ENCODE results near the gene THEM5.
"Not testable (repeated sequence)": the region's sequence is repeated elsewhere in the genome, so short reads cannot be mapped to it uniquely, and the experiment has no call there.

Gene THEM5, protein sequence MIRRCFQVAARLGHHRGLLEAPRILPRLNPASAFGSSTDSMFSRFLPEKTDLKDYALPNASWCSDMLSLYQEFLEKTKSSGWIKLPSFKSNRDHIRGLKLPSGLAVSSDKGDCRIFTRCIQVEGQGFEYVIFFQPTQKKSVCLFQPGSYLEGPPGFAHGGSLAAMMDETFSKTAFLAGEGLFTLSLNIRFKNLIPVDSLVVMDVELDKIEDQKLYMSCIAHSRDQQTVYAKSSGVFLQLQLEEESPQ
- long read RNA-seq, donor 1 = 0 reads
- long read RNA-seq, donor 2 = 0 reads
- long read RNA-seq, donor 3 = 0 reads
- long read RNA-seq, donor 4 = 0 reads
- long read RNA-seq, donor 5 = 0 reads
- long read RNA-seq, donor 6 = 0 reads
- long read RNA-seq, donor 7 = 0 reads
- long read RNA-seq, donor 8 = 0 reads

DNA sequence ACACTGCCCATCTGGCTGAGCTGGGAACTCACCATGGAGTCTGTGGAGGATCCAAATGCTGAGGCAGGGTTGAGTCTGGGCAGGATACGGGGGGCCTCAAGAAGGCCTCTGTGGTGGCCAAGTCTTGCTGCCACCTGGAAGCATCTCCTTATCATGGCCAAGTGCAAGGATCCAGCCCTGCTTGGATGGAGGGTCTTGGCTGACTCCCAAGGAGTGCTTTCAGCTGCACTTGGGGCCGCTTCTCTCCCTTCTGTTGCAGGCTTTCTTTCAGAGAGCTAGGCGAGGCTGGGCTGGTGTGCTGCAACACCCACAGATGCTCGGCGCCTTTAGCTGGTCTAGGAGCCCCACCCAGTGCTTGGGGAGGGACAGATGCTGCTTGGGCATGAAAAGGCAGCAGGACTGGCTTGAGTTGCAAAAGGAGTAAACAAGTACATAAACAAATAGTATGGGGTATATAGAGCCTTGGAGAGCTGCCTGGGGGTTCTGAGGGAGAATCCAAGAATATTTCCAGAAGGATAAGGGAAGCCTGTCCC is at the start of gene THEM5:
TSS of gene THEM5 (minus strand) at position 302 of the 533 bp plus-strand sequence. CDS start at position 155, 147 bp downstream.
- DNase-seq = no peak

DNA sequence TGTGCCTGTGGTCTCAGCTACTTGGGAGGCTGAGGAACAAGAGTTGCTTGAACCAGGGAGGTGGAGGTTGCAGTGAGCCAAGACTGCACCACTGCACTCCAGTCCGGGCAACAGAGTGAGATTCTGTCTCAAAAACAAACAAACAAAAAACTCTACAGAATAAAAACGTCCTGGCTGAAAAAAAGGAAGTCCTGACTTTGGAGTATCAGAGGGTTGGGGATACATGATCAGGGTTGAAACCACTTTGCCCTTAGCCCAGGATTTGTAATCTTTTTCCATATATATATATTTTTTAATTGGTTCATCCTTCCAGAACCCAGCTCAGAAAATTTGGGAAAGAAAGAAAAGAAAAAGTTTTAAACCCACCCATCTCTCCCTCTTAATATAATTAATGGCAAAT is 49.3 kb upstream of the THEM5 start:
- no peak for DNase-seq

DNA sequence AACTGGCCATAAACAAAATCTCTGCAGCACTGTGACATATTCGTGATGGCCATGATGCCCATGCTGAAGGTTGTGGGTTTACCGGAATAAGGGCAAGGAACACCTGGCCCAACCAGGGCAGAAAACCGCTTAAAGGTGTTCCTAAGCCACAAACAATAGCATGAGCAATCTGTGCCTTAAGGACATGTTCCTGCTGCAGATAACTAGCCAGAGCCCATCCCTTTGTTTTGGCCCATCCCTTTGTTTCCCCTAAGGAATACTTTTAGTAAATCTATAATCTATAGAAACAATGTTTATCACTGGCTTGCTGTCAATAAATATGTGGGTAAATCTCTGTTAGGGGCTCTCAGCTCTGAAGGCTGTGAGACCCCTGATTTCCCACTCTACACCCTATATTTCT is 47.3 kb upstream of the THEM5 start:
- DNase-seq = not testable (repeated sequence)

DNA sequence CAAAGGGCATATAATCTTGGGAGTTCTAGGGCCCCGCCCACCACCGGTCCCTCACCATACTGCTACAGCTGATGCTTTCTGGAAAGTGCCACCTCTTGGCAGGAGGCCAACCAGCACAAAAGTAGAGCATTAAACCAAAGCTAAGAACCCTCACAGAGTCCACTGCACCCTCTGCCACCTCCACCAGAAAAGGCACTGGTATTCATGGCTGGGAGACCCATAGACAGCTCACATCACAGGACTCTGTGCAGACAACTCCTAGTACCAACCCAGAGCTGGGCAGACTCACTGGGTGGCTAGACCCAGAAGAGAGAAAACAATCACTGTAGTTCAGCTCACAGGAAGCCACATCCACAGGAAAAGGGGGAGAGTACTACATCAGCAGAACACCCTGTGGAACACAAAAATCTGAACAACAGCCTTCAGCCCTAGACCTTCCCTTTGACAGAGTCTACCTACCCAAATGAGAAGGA is 45.0 kb upstream of the THEM5 start:
- no peak for DNase-seq

DNA sequence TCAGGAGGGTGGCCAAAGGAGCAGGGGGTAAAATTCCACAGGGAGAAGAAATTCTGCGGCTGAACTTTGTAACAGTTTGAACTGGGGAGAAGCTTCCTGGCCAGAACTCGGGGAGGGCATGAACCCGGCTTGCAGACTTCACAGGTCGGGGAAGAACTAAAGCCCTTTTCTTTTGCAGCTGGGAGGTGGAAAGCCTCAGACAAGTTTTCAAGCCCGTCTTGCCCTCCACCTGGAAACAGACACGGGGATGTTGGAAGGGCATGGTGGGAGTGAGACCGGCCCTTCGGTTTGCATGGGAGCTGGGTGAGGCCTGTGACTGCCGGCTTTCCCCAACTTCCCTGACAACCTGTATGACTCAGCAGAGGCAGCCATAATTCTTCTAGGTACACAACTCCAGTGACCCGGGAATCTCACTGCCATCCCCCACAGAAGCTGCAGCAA is 44.5 kb upstream of the THEM5 start:
- DNase-seq = no peak

DNA sequence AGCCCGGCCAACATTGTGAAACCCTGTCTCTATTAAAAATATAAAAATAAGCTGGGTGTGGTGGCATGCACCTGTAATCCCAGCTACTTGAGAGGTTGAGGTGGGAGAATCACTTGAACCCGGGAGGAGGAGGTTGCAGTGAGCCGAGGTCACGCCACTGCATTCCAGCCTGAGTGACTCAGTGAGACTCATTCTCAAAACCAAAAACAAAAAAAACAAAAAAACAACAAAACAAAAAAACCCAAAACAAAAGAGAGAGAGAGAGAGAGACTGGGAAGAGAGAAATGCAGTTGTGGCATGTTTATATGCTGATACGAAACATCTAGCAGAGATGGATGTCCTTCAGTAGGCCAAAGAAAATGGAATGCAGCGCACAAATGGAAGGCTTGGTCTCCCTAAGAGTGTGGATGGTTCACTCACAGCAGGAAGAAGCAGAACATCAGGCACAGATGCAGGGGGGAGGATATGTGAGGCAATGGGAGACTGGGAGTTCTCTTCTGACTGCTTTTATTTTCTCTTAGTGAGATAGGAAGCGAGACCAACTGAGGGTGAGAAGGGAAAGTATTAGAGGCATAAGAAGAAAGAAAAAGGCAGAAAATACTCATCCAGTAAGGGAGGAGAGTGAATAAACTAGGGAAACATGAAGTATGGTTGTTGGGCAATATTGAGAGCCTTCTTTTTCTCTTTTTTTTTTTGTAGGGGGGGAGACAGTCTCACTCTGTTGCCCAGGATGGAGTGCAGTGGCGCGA is 39.8 kb upstream of the THEM5 start:
- no peak for DNase-seq

DNA sequence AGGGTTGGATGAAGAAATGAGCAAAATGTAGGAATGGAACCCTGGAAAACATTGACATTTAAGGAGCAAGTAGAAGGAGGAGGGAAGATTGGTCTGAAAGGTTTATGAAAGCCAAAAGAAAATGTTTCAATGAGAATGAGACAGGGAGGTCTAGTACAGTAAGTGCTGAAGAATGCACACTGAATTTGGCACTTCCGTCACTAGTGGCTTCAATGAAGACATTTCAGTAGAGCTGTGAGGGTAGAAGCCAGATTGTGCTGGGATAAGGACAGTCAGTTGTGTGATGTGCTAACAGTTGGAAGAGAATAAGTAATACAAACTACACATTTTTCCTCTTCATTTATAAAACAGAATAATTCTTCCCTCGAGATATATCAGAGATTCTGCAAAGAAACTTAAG is 38.7 kb upstream of the THEM5 start:
- no peak for DNase-seq

DNA sequence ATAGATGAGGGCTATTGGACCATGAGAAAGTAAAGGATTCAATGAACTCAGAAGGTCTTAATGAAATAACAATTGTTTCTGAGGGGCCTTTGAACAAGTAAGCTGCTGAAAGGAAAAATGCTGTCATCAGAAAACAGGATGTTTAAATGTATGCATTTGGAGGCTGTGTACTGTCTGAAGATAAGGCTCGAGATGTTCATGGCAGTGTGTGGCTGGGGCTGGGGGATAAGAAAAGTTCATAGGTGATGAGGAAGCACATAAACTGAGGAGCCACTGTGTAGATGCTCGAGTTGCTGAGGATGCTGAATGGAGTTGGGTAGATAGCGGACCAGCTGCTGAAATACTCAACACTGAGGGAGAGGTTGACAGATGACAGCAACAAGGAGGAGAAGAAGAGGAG is 38.0 kb upstream of the THEM5 start:
- DNase-seq = no peak

DNA sequence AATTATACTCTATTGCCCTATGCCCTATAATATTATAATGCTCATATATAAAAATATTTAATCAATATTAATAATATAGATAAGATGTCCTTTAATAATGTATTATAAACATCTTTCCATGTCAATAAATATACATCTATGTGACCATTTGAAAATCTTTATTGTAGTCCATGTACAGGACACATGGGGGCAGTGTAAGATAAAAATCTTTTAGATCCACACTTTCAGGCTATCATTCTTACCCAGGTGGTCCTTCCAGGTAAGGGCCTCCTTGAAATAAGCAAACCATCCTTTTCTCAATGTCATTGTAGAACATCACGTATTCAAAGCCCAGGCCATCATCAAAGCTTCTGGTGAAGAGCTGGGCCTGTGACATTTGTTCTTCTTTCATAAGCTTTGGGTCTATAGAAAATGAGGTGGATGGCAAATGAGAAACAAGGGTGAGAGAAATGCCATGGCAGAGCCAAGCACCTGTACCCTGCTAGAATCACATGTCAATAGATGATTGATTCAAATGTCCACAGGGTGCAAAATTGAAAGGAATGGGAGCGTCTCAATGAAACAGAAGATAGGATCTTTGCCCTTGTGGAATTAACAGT is 35.6 kb upstream of the THEM5 start:
- DNase-seq = no peak

DNA sequence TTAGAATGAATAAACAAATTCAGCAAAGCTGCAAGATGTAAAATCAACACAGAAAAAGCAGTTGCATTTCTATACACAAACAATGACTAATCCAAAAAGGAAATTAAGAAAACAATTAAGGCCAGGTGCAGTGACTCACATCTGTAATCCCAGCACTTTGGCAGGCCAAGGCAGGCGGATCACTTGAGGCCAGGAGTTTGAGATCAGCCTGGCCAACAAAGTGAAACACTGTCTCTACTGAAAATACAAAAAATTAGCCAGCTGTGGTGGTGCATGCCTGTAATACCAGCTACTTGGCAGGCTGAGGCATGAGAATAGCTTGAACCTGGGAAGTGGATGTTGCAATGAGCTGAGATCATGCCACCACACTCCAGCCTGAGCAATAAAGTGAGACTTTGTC is 33.5 kb upstream of the THEM5 start:
- DNase-seq = no peak

DNA sequence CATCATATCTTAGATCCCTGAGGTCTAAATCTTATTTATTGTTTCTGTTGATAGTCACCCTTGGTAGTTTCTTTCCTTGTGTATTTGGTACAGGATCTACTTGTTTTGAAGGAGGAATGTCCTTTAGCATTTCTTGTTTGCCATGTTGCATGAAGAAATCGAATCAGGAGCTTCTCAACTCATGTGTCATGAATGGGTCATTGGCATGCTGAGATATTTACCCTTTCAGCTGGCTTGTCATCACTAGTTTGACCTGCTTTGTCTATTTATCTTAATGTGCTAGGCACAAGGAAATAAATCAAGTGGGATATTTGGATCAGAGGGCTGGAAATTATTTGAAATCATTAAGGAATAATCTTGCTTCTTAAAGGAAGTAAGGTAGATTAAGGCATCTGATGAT is 32.0 kb upstream of the THEM5 start:
- no peak for DNase-seq

DNA sequence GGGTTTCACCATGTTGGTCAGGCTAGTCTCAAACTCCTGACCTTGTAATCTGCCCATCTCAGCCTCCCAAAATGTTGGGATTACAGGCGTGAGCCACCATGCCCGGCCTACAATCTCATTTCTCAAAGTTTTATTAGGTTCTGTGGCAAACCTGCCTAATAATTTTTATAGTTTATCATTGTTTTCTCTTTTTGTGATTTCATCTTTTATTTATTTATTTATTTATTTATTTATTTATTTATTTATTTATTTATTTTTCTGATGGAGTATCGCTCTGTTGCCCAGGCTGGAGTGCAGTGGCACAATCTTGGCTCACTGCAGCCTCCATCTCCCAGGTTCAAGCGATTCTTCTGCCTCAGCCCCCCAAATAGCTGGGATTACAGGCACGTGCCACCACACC is 31.4 kb upstream of the THEM5 start:
- DNase-seq = not testable (repeated sequence)

DNA sequence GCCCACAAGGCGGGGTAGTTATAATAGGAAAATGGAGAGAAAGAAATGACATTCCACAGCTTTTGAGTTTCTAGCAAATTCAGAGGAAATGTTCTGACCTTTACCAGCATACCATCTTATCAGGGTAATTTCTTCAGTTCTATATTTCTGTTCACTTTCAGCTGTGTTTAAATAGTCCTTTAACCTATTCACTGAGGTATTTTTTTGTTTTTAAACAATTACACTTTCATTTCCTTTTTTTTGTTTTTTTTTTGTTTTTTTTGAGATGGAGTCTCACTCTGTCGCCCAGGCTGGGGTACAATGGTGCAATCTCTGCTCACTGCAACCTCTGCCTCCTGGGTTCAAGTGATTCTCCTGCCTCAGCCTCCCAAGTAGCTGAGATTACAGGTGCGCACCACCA is 30.9 kb upstream of the THEM5 start:
- not testable (repeated sequence) for DNase-seq

DNA sequence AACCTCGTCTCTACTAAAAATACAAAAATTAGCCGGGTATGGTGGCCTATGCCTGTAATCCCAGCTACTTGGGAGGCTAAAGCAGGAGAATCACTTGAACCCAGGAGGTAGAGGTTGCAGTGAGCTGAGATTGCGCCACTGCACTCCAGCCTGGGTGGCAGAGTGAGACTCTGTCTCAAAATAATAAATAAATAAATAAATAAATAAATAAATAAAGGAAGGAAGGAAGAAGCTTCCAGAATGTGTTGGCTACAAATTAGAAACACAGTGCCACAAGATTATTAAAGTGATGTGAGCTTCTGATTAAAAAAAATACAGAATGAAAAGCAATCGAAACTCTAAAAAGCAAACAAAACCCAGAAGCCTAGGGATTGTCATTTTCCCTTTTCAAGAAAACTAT is 30.4 kb upstream of the THEM5 start:
- not testable (repeated sequence) for DNase-seq

DNA sequence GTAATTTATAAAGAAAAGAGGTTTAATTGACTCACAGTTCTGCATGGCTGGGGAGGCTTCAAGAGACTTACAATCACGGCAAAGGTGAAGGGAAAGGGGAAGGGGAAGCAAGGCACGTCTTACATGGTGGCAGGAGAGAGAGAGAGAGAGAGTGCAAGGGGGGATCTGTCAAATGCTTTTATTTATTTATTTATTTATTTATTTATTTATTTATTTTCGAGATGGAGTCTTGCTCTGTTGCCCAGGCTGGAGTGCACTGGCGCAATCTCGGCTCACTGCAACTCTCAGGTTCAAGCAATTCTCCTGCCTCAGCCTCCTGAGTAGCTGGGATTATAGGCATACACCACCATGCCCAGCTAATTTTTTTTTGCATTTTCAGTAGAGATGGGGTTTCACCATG is 29.4 kb upstream of the THEM5 start:
- DNase-seq = not testable (repeated sequence)

DNA sequence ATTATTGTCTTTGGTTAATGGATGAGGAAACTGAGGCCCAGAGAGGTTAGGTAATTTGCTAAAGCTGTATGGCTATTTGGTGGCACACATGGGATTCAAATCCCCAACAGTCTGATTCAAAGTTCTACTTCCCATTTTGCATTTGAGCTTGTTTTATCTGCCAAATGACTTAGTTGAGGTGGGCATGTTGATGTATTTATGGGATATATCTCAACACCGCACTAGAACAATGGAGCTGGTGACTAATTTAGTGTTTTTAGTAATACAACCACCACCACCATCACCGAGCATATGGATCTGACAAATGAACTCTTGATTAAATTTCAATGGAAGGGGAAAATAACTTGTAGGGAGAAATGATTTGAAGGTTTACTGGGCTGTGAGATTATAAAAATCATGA is 29.0 kb upstream of the THEM5 start:
- no peak for DNase-seq

DNA sequence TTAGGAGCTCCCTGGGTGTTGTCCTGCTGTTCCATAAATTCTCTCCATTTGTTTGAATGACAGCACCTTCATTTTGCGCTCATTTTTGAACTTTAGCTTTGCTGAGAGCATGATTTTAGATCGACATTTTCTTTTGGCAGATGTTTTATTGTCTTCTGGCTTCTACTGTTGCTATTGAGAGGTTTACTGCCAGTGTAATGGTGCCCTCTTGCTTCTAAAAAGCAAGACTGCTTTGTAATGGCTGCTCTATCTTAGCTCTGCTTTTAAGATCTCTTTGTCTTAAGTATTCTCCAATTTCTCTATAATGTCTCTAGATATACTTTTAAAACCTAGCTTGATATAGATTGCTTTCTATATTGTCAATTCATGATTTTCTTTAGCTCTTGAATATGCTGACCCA is 28.0 kb upstream of the THEM5 start:
- DNase-seq = no peak

DNA sequence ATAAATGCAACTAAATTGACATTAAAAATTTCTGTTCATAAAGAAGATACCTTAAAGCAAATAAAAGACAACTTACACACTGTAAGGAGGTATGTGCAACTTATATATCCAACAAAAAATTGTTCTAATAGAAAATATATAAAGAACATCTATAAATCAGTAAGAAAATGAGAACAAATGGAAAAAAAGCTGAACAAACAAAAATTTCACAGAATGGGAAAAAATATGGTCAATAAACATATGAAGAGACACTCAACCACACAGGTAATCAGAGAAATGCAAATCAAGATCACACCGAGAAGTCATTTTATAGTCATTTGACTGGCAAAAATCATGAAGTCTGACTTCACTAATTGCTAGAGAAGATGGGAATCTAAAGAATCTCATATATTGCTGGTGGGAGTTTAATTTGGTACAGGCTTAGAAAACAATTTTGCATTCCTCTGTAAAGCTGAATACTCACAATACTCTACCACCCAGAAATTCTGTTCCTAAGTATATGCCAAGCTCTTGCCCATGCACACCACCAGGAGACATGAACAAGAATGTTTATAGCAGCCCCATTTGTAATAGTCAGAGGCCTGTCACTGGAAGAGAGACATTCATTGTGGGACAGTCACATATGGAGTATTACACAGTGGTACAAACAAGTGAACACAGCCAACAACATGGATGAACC is 22.0 kb upstream of the THEM5 start:
- no peak for DNase-seq

DNA sequence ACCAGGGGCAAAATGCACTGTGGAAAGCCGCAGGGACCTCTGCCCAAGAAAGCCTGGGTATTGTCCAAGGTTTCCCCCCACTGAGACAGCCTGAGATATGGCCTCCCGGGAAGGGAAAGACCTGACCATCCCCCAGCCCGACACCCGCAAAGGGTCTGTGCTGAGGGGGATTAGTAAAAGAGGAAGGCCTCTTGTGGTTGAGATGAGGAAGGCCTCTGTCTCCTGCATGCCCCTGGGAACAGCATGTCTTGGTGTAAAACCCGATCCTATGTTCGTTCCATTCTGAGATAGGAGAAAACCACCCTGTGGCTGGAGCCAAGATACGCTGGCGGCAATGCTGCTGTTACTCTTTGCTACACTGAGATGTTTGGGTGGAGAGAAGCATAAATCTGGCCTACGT is 19.3 kb upstream of the THEM5 start:
- not testable (repeated sequence) for DNase-seq

DNA sequence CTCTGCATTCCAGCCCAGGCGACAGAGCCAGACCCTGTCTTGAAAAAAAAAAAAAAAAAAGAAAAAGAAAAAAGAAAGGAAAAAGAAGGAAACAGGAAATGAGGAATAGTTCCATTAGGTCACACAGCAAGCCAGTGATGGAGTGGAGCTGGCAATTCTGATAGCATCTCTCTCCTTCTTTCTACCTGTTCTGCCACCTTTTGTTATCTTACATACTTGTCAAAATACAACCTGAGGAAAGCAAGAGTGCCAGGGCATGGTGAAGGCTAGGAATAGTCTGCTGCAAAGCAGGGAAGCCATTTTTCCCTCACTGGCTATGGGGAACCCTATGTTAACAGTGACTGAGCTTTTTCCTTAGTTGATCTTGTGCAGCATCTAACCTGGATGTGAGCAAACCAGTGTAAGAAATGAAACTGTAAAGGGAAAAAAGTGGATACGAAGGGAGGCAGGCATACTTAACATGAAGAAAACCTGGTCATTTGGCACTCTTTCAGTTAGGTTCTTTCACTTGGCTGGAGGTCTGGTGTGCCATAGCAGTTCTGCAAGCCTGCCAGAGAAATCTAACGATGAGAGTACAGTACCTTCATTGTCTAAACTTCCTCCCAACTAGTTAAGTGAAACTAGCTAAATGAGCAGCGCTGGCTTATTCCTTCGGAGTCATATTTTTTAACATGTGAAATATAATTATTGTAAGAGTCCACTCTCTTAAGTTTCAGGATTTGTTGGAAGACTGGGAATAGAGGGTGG is 17.9 kb upstream of the THEM5 start:
- DNase-seq = no peak

DNA sequence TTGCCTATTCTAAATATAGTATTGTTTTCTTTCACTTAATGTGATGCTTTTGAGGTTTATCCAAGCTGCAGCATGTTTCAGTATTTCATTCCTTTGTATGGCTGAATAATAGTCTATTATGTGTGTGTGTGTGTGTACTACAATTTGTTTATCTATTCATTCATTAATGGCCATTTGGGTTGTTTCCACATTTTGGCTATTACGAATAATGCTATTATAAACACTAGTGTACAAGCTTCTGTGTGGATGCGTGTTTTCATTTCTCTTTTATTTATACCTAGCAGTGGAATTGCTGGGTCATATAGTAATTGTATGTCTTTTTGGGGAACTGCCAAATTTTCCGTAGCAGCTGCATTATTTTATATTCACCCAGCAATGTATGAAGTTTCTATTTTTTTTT is 15.0 kb upstream of the THEM5 start:
- DNase-seq = no peak
